Activated CD8-positive, alpha-beta memory T cell treated with anti-CD3 and anti-CD28 coated beads, Interleukin-2, amount 50 U/mL, for 1 hour (primary cell): ENCODE results near the gene CAPS.
"Not testable (repeated sequence)": the region's sequence is repeated elsewhere in the genome, so short reads cannot be mapped to it uniquely, and the experiment has no call there.

Experiments used
- DNase-seq: peaks from one replicate; pipeline ENCODE4 v3.0.0-alpha.2; 2020; ENCODE audit errors: extremely low read depth

CAPS gene

GRCh38 chr19:5913739-5914357 lies at the start of gene CAPS:
Gene CAPS, plus strand, starts transcription at chr19:5914254. Its CDS starts 153 bp downstream, at chr19:5914407.
- no peak for DNase-seq

GRCh38 chr19:5864725-5865486 lies 49.1 kb upstream of the CAPS start:
- no peak for DNase-seq

DNA sequence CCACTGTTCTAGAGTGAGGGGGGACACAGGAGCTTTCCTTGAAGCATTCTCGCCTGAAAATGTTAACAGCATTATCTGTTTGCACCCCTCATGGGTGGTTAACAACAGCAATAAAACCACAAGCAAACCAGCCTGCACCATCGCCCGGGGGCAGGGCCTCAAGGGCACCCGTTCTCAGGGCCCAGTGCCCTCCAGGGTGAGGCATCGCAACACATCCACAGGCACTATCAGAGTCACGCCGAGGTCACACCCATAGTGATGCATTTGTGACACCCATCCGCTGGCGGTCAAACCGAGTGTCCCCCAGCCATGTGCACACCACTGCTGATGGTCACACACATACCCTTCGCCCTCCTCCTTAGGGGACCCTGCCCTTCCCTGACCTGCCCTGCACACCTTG lies 48.3 kb upstream of the CAPS start:
- DNase-seq = no peak

- DNase-seq = no peak
Observed at GRCh38 chr19:5867201-5868136, 46.6 kb upstream of the CAPS start.

DNA sequence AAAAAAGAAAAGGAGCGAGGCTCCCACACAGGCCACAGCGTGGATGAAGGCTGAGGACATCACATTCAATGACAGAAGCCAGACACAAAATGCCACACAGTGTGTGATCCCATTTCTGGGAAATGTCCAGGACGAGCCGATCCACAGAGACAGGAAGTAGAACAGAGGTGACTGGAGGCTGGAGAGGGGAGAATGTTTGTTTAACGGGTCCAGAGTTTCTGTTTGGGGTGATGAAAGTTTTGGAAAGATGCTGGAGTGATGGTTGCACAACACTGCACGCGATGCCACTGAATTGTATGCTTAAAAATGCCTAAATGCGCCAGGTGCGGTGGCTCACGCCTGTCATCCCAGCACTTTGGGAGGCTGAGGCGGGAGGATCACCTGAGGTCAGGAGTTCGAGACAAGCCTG lies 43.1 kb upstream of the CAPS start:
- DNase-seq = no peak

- no peak for DNase-seq
Observed at GRCh38 chr19:5873617-5874199, 40.3 kb upstream of the CAPS start.

DNA sequence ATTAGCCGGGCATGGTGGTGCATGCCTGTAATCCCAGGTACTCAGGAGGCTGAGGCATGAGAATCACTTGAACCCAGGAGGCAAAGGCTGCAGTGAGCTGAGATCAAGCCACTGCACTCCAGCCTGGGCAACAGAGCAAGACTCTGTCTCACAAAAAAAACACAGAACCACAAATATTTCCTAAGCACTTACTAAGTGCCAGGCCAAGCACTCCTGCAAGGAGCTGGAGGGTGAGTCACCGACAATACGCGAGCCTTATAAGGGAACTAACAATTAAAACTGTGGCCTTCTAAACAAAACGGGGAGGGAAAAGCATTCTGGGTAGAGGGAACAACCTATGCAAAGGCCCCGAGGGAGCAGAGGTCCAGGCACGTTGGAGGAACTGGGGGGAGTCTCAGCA lies 39.6 kb upstream of the CAPS start:
- DNase-seq = not testable (repeated sequence)

- no peak for DNase-seq
Observed at GRCh38 chr19:5877427-5877826, 36.6 kb upstream of the CAPS start.

DNA sequence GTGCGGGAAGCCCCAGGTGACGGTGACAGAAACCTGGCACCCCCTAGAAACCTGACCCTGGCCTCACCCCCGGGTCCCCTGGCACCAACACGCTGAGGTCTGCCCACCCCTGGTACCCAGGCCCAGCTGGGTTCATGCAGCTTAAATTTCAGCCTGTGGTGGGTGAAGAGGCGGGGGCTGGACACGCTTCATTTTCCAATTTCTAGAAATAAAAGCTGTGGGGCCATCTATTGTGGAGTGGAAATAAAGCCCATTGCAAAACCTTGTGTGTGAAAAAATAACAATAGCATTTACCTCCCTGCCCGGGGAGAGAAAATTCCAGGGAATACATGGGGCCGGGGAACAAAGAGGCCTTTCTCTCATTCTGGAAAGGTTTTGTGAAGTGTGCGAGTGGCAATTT lies 36.2 kb upstream of the CAPS start:
- DNase-seq = no peak

- DNase-seq = no peak
Observed at GRCh38 chr19:5880196-5880595, 33.9 kb upstream of the CAPS start.

- DNase-seq = no peak
Observed at GRCh38 chr19:5880604-5881078, 33.4 kb upstream of the CAPS start.

- no peak for DNase-seq
Observed at GRCh38 chr19:5881543-5882299, 32.3 kb upstream of the CAPS start.

DNA sequence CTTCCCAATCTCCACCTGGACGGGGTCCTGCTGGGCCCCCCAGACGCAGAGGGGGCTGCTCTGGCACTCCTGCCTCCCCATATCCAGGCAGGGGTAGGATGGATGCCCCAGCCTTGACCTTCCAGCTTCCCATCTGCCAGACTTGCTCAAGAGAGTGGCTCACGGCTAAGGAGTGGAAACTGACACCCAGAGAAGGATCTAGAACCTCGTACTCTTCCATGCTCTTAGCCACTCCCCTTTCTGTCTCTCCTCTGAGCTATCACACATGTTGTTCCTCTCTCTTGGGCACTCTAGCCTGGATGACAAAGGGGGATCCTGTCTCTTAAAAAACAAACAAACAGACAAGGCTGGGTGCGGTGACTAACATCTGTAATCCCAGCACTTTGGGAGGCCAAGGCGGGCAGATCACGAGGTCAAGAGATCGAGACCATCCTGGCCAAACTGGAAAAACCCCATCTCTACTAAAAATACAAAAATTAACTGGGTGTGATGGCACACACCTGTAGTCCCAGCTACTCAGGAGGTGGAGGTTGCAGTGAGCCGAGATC lies 31.6 kb upstream of the CAPS start:
- DNase-seq = no peak

DNA sequence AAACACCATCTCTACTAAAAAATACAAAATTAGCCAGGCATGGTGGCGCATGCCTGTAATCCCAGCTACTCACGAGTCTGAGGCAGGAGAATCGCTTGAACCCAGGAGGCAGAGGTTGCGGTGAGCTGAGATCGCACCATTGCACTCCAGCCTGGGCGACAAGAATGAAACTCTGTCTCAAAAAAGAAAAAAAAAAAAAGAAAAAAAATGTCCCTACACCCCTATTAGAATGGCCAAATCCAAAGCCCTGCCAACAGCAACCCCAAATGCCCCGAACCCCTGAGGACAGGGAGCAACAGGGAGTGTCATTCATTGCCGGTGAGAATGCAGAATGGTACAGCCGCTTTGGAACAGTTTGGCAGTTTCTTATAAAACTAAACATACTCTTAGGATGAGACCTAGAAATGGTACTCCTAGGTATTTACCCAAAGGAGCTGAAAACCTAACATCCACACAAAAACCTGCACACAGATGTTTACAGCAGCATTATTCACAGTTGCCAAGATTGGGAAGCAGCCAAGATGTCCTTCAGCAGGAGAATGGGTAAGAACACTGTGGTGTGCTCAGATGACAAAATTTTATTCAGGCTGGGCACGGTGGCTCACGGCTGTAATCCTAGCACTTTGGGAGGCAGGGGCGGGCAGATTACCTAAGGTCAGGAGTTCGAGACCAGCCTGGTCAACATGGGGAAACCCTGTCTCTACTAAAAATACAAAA lies 30.7 kb upstream of the CAPS start:
- DNase-seq = not testable (repeated sequence)

DNA sequence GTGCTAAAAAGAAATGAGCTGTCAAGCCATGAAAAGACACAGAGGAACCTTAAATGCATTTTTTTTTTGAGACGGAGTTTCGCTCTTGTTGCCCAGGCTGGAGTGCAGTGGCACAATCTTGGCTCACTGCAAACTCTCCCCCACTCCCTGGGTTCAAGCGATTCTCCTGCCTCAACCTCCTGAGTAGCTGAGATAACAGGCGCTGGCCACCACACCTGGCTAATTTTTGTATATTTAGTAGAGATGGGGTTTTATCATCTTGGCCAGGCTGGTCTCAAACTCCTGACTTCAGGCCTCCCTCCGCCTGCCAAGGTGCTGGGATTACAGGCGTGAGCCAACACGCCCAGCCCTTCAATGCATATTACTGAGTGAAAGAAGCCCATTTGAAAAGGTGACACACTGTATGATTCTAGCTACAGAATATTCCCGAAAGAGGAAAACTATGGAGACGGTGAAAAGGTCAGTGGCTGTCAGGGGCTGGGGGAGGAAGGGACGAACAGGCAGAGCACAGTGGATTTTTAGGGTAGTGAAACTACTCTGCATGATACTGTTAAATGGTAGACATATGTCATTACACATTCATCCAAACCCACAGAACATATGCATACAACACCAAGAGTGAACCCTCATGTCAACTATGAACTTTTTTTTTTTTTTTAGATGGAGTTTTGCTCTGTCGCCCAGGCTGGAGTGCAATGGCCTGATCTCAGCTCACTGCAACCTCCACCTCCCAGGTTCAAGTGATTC lies 29.8 kb upstream of the CAPS start:
- not testable (repeated sequence) for DNase-seq

DNA sequence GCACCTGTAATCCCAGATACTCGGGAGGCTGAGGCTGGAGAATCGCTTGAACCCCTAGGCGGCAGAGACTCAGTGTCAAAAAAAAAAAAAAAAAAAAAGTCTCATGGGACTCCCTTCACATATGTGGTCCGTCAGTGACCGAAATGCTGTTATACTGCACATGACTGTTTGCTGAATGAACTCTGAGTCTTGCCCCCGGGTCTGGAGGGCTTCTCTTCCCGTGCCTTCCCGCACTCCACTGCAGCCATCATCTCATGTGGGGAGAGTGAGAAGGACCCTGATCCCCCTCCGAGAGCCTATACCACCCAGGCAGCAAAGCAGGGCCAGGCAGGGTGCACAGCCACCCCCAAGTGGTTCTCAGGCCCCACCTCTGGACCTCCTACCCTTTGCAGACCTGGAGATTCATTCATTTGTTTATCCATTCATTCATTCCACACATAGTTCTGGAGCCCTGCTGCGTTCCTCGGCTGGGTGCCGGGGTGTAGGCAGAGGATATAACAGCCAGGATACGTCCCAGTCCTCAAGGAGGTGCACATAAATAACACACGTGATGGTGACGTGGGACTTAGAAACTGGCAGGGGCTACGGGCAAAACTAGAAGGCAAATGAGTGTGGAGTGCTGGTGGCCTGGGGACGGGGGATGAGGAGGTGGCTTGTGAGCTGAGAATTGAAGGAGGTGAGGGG lies 24.6 kb upstream of the CAPS start:
- DNase-seq = no peak

- DNase-seq = no peak
Observed at GRCh38 chr19:5890099-5890498, 24.0 kb upstream of the CAPS start.

DNA sequence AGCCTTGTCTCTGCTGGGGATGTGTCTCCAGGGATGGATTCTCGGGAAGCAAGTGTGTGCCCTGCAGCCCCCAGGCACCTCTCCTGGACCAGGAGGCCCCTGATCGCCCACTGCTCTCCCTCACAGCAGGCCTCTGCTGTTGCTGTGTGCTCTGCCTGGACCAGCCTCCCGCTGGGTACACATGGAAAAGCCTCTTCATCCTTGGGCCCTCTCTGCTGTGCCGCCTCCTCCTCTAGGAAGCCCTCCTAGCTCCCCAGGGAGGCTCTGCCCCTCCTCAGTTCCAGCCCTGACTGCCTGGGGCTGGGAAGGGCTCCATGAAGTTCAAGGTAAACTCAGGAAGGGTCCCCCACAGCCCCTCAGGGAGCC lies 22.5 kb upstream of the CAPS start:
- DNase-seq = no peak
